HepG2 (cell line): Measurements from ENCODE around the gene FAM222A. TPM values are rescaled to one million over a fixed set of nuclear protein-coding genes. Genes with fewer than 3 reads are reported as not detected.

Experiments
- DMTF1 ChIP-seq: sonication (generic); formaldehyde crosslinking; IDR thresholded peaks from 2 replicates; pipeline ENCODE4 v1.4.0; 2020; ENCODE audit warnings: mild to moderate bottlenecking, missing genetic modification reagents
- FOXO4 ChIP-seq: sonication (generic); formaldehyde crosslinking; conservative IDR thresholded peaks from 2 replicates; pipeline ENCODE4 v1.8.1; 2023; ENCODE audit warnings: missing genetic modification reagents
- GFI1 ChIP-seq: sonication (generic); formaldehyde crosslinking; IDR thresholded peaks from 2 replicates; pipeline ENCODE4 v1.5.0; 2020; ENCODE audit warnings: missing genetic modification reagents, mild to moderate bottlenecking, borderline replicate concordance
- GMEB2 ChIP-seq: IDR thresholded peaks from 2 replicates; pipeline ENCODE4 v1.6.1; 2016; ENCODE audit warnings: missing biosample characterization, missing genetic modification reagents, low read depth
- LBX2 ChIP-seq: sonication (generic); formaldehyde crosslinking; IDR thresholded peaks from 2 replicates; pipeline ENCODE4 v1.5.0; 2020; ENCODE audit warnings: missing genetic modification reagents, mild to moderate bottlenecking, borderline replicate concordance
- NCOA1 ChIP-seq: sonication (generic); formaldehyde crosslinking; IDR thresholded peaks from 2 replicates; pipeline ENCODE4 v1.9.0; 2021; ENCODE audit warnings: missing genetic modification reagents
- PCBP2 ChIP-seq: fragments of 200-400 bp; formaldehyde crosslinking; optimal IDR thresholded peaks from 2 replicates; pipeline ENCODE3; 2018; ENCODE audit warnings: low read length, low read depth; ENCODE audit not compliant: poor library complexity, severe bottlenecking
- ZBTB20 ChIP-seq: sonication (generic); formaldehyde crosslinking; IDR thresholded peaks from 2 replicates; pipeline ENCODE4 v1.8.1; 2023; ENCODE audit warnings: missing genetic modification reagents, low read depth, mild to moderate bottlenecking, borderline replicate concordance
- ZEB1 ChIP-seq: IDR thresholded peaks from 2 replicates; pipeline ENCODE4 v1.6.1; 2012; ENCODE audit warnings: mild to moderate bottlenecking, low read depth, inconsistent platforms; ENCODE audit not compliant: insufficient replicate concordance
- ZNF281 ChIP-seq: sonication (generic); formaldehyde crosslinking; IDR thresholded peaks from 2 replicates; pipeline ENCODE4 v1.4.0; 2020; ENCODE audit warnings: missing genetic modification reagents, borderline replicate concordance
- ZNF414 ChIP-seq: sonication (generic); formaldehyde crosslinking; IDR thresholded peaks from 2 replicates; pipeline ENCODE4 v1.5.0; 2020; ENCODE audit warnings: missing genetic modification reagents
- ZNF550 ChIP-seq: sonication (generic); formaldehyde crosslinking; IDR thresholded peaks from 2 replicates; pipeline ENCODE4 v1.4.0; 2020; ENCODE audit warnings: mild to moderate bottlenecking, missing genetic modification reagents, borderline replicate concordance
- polyA plus RNA-seq, 8 experiments: library from polyadenylated mRNA; depleted of rRNA in 3 of 8; stranded (reverse) in 7 of 8; unstranded in 1 of 8; fragments of >200 nt; fragmentation: Illumina TruSeq in 4 of 8; extraction: Trizol in 4 of 8; gene quantifications; 2 replicates each; pipeline versions ENCODE4 v1.2.1 to v1.2.3, GENCODE V29; 2011 to 2016; ENCODE audit warnings: low read depth in 4 of 8, missing spikeins in 1 of 8, mixed read lengths in 1 of 8; ENCODE audit not compliant: insufficient read depth in 1 of 8
- total RNA-seq, 5 experiments: library from RNA; depleted of rRNA; stranded (reverse); fragments of >200 nt; fragmentation: Illumina TruSeq; extraction: Trizol; gene quantifications; 2 replicates each; pipeline ENCODE4 v1.2.3, GENCODE V29; 2016; ENCODE audit warnings: low read depth in 1 of 5
- TF ChIP-seq, protein P1 (sequence below): sonication (generic); formaldehyde crosslinking; IDR thresholded peaks from 2 replicates; pipeline ENCODE4 v1.5.1; 2020; ENCODE audit warnings: mild to moderate bottlenecking, moderate library complexity, missing genetic modification reagents
- TF ChIP-seq, protein P2 (sequence below): sonication (generic); formaldehyde crosslinking; IDR thresholded peaks from 2 replicates; pipeline ENCODE4 v1.8.0; 2022; ENCODE audit warnings: missing genetic modification reagents, mild to moderate bottlenecking, borderline replicate concordance

Gene FAM222A
- total and polyA plus RNA-seq, 2 of the 13 experiments (the other 11 are each of a cell fraction or from before 2014, with no cell fraction given) = 2.7 to 9.6 TPM

DNA sequence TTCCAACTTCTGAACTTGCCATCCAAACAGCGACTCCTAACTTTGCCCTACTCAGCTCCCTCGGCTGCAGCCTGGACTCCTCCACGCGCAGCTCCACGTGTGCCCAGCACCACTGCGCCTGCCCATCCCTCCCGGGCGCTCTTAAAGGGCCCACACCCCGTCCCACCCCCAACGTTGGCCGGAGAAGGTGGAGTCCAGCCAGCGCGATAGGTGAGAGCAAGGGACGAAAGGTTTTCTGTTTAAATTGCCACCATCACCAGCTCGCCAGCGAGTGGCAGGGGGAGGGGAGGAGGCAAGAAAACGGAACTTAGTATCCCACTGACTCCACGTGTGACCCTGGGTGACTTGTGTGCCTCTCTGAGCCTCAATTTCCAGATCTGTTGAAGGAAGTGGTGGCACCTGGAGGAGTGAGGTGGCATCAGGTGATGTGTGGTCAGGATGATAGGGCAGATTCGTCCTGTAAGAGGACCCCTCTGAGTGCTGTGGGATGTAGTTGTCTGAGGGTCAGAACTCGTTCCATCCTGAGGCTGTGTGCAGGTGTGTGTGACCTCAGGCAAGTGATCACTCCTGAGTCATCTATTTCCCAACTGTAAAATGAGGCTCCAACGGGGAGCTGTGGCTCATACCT is 59.9 kb downstream of the FAM222A start (continued):
- TF ChIP-seq PCBP2 = no peak
- peak; percentile 2; the same call in 1 of the 2 replicates for TF ChIP-seq ZNF281
- no peak for TF ChIP-seq DMTF1
- TF ChIP-seq ZNF550 (CRISPR knock-in tag) = 0 out of 2 replicates have a peak, but pooled peaks have one; percentile 39
- TF ChIP-seq, protein P1, sequence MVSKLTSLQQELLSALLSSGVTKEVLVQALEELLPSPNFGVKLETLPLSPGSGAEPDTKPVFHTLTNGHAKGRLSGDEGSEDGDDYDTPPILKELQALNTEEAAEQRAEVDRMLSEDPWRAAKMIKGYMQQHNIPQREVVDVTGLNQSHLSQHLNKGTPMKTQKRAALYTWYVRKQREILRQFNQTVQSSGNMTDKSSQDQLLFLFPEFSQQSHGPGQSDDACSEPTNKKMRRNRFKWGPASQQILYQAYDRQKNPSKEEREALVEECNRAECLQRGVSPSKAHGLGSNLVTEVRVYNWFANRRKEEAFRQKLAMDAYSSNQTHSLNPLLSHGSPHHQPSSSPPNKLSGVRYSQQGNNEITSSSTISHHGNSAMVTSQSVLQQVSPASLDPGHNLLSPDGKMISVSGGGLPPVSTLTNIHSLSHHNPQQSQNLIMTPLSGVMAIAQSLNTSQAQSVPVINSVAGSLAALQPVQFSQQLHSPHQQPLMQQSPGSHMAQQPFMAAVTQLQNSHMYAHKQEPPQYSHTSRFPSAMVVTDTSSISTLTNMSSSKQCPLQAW (CRISPR knock-in tag) = 0 out of 2 replicates have a peak, but pooled peaks have one; percentile 21
- TF ChIP-seq LBX2 (CRISPR knock-in tag) = no peak
- TF ChIP-seq FOXO4 (CRISPR knock-in tag) = 0 out of 2 replicates have a peak, but pooled peaks have one; percentile 43
- no peak for TF ChIP-seq ZNF414 (CRISPR knock-in tag)
- TF ChIP-seq, protein P2, sequence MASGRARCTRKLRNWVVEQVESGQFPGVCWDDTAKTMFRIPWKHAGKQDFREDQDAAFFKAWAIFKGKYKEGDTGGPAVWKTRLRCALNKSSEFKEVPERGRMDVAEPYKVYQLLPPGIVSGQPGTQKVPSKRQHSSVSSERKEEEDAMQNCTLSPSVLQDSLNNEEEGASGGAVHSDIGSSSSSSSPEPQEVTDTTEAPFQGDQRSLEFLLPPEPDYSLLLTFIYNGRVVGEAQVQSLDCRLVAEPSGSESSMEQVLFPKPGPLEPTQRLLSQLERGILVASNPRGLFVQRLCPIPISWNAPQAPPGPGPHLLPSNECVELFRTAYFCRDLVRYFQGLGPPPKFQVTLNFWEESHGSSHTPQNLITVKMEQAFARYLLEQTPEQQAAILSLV (CRISPR knock-in tag) = 0 out of 2 replicates have a peak, but pooled peaks have one; percentile 59
- TF ChIP-seq GFI1 = peak; percentile 39; the same call in 1 of the 2 replicates
- peak; percentile 69; the same call in 1 of the 2 replicates for TF ChIP-seq NCOA1 (CRISPR knock-in tag)
- no peak for TF ChIP-seq GMEB2 (CRISPR knock-in tag)
- no peak for TF ChIP-seq ZEB1
- TF ChIP-seq ZBTB20 = peak; percentile 21; the same call in 1 of the 2 replicates
